Cardiac muscle cell (in vitro differentiated cells and primary cell): ENCODE measurements around the gene ADGRG4. TPM values are rescaled to one million over a fixed set of nuclear protein-coding genes. Genes with fewer than 3 reads are reported as not detected.

Experiments used
- DNase-seq, 2 donors: peaks; one replicate each; pipeline versions ENCODE4 v3.0.0 to v3.0.0-alpha.2; 2010 to 2017; ENCODE audit warnings: low read depth in 1 of 2, low spot score in 1 of 2
- H3K27ac ChIP-seq: fragments of 200-600 bp; sonication (generic); 2 replicates; pipeline ENCODE4 v1.5.1; 2016
- H3K27me3 ChIP-seq: fragments of 200-600 bp; sonication (generic); 2 replicates; pipeline ENCODE4 v1.6.0; 2016; ENCODE audit warnings: control low read depth
- H3K36me3 ChIP-seq: fragments of 200-600 bp; sonication (generic); 2 replicates; pipeline ENCODE4 v1.5.1; 2016; ENCODE audit warnings: control low read depth
- H3K4me1 ChIP-seq: fragments of 200-600 bp; sonication (generic); 2 replicates; pipeline ENCODE4 v1.8.1; 2017; ENCODE audit warnings: low read depth, mild to moderate bottlenecking, mixed run types
- H3K4me3 ChIP-seq: fragments of 200-600 bp; sonication (generic); 2 replicates; pipeline ENCODE4 v1.5.1; 2016; ENCODE audit warnings: mild to moderate bottlenecking
- H3K9me3 ChIP-seq: fragments of 200-600 bp; sonication (generic); 2 replicates; pipeline ENCODE4 v1.5.1; 2017; ENCODE audit warnings: low read depth, mild to moderate bottlenecking, control low read depth
- CTCF ChIP-seq: IDR thresholded peaks from 2 replicates; pipeline ENCODE4 v1.5.1; 2012; ENCODE audit warnings: low read depth, mild to moderate bottlenecking, low read length
- polyA plus RNA-seq: library from polyadenylated mRNA; unstranded; fragments of >200 nt; fragmentation: Nextera tagmentation; extraction: Ambion mirVana; gene quantifications from 2 replicates; pipeline ENCODE4 v1.2.1, GENCODE V29; 2016
- total RNA-seq: library from RNA; depleted of rRNA; stranded (reverse); fragments of >200 nt; gene quantifications from 2 replicates; pipeline ENCODE4 v1.2.3, GENCODE V29; 2016

ADGRG4 gene
- total and polyA plus RNA-seq, 2 experiments from 2014 or later: not detected

GRCh38 chrX:136260776-136261175, 40.0 kb upstream of the ADGRG4 start:
- no peak overlapping the region for H3K27ac ChIP-seq
- no peaks in the 10 kb centered on the region for H3K27me3 ChIP-seq
- H3K9me3 ChIP-seq: no peaks in the 10 kb centered on the region
- no peaks in the 10 kb centered on the region for H3K36me3 ChIP-seq
- H3K4me1 ChIP-seq: no peaks in the 10 kb centered on the region
- no peak for TF ChIP-seq CTCF
- no peak overlapping the region for H3K4me3 ChIP-seq
- peak in 1 of 2 donors; percentile 54 for DNase-seq

GRCh38 chrX:136261321-136261720, 39.4 kb upstream of the ADGRG4 start:
- Histone ChIP-seq H3K9me3 (no peaks in the 10 kb centered on the region), H3K4me3 (no peak overlapping the region), H3K4me1 (no peaks in the 10 kb centered on the region), H3K27ac (no peak overlapping the region), H3K36me3 (no peaks in the 10 kb centered on the region), H3K27me3 (no peaks in the 10 kb centered on the region)
- no peak for TF ChIP-seq CTCF
- no peak for DNase-seq

GRCh38 chrX:136262243-136262642, 38.5 kb upstream of the ADGRG4 start:
- Histone ChIP-seq H3K36me3 (no peaks in the 10 kb centered on the region), H3K4me3 (no peak overlapping the region), H3K27me3 (no peaks in the 10 kb centered on the region), H3K27ac (no peak overlapping the region), H3K4me1 (no peaks in the 10 kb centered on the region), H3K9me3 (no peaks in the 10 kb centered on the region)
- DNase-seq: peak in 1 of 2 donors; percentile 9
- no peak for TF ChIP-seq CTCF

GRCh38 chrX:136262812-136263315, 37.9 kb upstream of the ADGRG4 start:
- no peaks in the 10 kb centered on the region for H3K9me3 ChIP-seq
- H3K4me1 ChIP-seq: no peaks in the 10 kb centered on the region
- no peaks in the 10 kb centered on the region for H3K27me3 ChIP-seq
- peak in 1 of 2 donors; percentile 4 for DNase-seq
- H3K36me3 ChIP-seq: no peaks in the 10 kb centered on the region
- TF ChIP-seq CTCF: no peak
- H3K27ac ChIP-seq: no peak overlapping the region
- no peak overlapping the region for H3K4me3 ChIP-seq

- no peak for DNase-seq
- TF ChIP-seq CTCF: no peak
- H3K36me3 ChIP-seq: no peaks in the 10 kb centered on the region
- H3K27ac ChIP-seq: no peak overlapping the region
- no peaks in the 10 kb centered on the region for H3K9me3 ChIP-seq
- no peaks in the 10 kb centered on the region for H3K27me3 ChIP-seq
- no peak overlapping the region for H3K4me3 ChIP-seq
- H3K4me1 ChIP-seq: no peaks in the 10 kb centered on the region
Observed at GRCh38 chrX:136266828-136267227, 33.9 kb upstream of the ADGRG4 start.
